T follicular helper cell (primary cell): ENCODE results near the gene FUBP3.

Experiments
- DNase-seq: peaks from one replicate; pipeline ENCODE4 v3.0.0-alpha.2; 2020; ENCODE audit warnings: low read depth

FUBP3 gene

DNA sequence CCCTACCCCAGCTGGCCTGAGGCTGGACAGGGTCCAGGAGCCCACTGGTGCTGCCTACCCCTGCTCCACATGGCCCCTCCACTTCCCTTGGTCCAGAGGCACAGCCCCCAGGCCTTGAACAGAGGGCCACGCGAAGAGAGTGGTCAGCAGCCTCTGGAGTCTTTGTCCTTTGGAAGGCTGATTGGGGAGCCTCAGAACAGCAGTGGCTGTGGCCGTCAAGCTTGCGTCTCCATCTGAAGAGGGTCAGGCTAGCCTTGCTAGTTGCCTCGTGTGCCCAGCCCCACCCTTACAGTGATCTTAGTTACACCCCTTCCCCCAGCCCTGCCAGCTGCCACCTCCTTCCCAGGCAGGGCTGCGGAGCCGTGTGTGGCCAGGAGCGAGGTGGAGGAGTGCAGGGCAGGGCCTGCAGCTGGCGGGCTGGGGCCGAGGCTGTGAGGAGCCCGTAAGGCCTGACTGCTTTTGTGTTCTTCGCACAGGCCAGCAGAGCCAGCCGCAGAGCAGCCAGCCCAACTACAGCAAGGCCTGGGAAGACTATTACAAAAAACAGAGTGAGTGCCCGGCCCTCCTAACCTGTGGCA is 54.9 kb downstream of the FUBP3 start:
- no peak for DNase-seq

DNA sequence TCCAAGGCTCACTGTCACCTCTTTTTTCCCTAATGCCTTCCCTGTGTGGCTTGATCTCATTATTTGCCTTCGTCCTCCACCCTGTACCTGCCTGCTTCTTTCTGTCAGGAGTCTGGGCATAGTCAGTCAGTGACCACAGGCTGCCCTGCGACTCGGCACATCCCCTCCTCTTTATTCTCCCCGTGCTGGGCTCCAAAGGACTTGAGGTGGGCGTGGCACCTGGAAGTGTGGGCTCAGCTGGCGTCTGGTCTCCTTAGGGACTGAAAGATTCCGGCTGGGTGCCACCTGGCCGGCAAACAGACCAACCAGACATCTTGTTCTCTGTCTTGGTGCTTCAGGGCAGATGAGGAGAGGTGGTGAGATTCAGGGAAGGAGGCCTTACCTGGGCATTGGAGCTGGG is 55.4 kb downstream of the FUBP3 start:
- no peak for DNase-seq

DNA sequence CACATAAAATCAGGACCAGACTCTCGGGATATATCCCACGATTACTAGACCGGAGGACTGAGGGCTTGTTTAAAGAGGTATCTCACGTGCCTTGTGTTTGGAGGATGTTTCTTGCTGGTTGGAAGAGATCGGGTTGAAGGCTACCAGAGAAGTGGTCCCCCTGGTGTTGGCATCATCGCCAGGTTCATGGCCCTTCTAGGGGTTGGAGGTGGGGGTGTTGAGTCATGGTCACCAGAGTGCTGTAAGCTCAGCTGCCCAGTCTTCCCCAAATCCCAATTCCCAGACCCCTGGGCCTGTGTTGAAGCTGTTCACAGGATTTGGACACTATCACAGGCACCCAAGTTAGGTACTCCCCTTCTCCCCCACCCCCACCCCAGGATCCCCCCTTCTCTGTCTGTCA is 55.9 kb downstream of the FUBP3 start:
- DNase-seq, result no peak

DNA sequence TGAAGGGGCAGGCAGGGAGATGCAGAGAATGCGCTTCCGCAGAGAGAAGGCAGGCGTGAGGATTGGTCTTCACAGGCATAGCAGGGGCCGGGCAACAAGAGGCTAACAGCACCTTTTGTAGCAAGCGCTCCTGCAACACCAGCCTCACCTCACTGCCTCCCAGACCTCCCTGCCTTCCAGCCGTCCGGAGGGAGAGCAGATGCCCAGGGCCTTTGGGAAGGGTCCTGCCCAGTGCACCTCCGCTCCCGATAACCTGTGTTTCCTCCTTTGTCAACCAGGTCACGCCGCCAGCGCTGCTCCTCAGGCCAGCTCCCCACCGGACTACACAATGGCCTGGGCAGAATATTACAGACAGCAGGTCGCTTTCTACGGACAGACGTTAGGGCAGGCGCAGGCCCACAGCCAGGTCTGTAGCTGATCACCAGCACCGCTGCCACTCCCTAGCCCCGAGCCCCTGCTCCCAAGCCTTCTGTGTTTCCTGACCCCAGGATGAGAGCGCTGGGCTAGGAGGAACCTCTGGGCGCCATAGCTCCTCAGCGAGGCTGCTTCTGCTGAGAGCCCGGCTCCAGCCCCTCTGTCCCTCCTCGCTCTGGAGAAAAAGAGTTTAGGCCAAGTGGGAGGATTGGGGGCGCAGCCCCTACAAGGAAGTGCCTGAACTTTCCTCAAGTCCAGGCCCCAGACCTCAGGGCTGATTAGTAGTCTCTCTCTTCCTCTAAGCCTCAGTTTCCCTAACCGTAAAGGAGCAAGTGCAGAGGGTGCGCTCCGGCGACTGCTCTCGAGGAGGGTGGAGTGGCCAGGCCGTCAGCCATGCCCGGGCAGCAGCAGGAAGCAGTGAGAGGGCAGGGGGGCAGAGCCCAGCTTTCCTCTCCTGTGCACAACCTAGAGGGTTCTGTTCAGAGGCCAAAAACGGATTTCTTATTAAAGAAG is 56.6 kb downstream of the FUBP3 start:
- no peak for DNase-seq

DNA sequence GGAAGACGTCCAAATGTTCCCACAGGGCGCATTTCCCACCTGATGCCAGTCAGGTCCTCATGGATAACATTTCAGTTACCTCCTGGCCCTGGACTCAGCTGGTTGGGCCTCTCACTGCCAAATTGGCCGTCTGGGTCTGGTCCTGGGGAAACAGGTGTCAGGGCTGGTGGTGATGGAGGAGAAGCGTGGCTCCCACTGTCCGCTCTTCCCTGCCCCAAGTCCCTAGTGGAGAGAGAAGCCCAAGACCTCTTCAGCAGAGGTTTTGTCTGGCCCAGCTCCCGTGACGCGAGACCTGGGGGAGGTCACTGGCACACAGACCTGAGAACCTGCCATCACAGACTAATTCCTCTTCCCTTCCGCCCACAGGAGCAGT is 57.3 kb downstream of the FUBP3 start:
- DNase-seq, result no peak

DNA sequence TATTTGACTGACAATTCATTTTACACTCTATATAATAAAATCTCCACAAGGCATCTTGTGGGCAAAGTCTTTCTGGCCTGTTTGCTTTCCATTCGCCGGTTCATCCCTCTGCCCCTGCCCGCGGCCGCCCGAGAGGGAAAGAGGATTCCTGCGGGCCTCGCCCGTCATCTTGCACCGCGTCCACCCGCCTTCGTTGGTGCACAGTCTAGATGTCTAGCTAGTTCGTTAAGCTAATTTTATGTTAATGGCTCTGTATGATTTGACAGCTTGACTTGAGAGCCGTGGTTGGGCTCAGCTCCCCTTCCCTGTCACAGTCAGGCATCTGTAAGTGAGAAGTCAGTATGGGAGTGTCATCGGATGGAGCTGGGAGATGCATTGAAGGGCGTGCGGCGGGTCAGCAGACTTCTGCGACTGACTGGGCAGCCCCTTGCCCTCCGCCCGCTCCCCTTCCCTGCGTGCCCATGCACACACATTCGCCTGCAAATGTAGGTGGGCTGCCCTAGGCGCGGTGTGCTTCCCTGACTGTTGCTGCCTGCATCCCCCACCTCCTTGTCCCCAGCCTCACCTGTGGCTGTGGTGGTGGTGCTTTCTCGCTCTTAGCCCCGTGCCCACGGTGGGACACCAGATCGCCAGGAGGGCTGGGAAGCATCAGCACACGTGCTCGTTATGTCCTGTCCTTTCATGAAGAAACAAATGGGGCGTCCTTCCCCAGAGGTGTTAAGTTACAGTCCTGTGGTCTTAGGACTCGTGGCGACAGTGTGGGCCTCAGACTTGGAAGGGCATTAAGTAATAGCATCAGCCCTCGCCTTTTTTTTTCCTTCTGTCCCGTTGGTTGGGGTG is 59.1 kb downstream of the FUBP3 start:
- DNase-seq, result no peak

DNA sequence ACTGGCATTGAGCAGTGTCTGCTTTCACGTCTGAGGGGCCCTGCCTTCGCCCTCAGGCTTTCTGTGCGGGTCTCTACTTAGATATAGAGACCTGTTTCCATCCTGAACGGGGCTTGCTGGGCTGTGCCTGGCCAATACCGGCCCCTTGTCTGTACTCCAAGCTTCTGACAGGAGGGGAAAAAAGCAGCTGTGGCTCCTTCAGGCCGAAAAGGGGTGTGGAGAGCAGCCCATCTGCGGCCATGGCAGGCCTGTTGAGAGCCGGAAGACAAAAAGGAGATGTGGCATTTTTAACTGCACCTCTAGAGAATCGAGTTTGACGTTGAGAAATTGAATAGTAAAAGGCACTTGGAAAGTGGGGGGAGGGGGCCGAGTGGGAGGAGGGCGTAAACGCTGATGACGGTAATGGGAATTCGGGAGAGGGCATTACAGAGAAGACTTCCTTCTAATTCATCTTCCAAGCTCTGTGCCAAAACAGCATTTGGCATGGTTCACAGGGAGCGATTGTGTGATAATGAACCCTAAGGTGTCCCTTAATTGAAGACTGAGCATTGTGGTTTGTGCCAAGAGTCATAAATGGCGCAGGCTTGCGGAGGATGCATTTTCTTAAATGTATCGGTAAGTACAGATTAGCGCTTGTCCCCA is 59.9 kb downstream of the FUBP3 start:
- DNase-seq, result no peak

DNA sequence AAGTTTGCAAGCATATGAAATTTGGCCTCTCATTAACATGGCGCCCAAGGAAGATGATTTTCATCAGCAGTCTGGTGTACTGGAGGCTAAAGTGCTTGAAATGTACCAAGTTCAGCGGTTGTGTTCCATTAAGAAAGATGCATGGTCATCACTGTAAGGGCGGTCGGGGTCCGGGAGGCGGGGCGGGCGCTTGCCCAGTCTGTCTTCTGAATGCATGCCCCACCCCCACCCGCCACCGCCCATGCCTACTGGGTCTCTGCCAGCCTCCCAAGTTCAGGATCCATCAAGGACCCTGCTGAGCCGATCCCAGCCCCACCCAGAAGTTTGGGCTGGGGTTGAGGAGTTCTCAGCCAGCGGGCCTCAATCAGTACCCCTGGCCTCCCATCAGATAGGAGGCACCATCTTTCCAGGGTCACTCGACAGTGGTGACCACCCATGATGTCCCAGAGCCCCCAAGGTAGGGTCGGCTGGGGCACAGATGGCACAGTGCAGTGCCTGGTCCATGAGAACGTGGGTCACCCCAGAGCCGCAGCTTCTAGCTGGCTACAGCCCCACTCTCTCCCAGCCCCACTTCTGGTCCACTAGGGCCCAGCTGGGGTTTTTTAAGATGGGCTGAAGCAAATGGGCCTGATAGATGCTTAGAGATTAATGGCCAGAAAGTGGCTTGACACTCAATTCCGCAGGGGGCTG is 60.6 kb downstream of the FUBP3 start:
- DNase-seq, result no peak

DNA sequence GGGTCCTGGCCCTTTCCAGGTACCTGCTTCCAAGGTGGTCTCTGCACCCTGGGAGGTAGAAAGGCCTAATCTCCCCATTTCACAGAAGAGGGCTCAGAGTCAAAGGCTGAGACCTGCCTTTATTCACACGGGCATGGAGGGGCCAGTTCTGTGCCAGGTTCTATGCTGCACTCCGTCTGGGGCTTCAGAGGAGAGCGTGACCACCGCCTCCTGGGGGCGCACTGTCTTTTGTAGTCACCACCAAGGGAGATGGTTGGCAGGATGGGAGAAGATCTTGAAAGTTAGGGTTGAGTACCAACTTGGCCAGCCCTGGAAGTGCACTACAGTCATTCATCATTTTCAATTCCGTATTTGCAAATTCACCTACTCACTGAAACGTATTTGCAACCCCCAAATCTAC is 61.3 kb downstream of the FUBP3 start:
- no peak for DNase-seq

DNA sequence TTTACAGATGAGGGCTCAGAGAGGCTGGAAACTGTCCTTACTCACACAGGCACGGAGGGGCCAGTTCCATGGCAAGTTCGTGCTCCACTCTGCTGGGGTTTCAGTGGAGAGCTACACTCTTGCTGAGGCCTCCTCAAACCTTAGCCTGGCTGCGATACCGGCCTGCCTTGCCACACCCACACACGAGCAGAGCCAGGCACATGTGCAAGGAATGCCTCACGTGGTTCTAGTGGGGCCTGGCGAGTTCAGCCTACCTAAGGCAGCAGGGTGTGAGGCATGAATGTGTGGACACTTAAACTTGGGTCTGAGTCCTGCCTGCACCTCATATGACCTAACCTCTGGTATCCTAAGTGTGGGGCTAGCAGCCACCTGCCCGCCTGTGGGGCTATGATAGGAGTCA is 63.5 kb downstream of the FUBP3 start:
- no peak for DNase-seq

DNA sequence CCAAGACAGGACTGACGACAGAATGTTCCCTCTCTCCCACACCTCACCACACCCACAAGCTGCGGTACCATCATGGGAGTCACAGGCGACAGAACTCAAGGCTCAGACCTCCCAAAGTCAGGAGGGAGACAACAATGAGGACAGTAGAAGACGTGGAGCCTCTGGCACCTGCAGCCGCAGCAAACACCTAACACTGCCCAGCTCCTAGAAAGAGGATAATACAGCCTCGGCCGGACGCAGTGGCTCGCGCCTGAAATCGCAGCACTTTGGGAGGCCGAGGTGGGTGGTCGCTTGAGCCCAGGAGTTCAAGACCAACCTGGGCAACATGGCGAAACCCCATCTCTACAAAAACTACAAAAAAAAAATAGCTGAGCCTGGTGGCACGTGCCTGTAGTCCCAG is 71.8 kb downstream of the FUBP3 start:
- DNase-seq, result no peak

DNA sequence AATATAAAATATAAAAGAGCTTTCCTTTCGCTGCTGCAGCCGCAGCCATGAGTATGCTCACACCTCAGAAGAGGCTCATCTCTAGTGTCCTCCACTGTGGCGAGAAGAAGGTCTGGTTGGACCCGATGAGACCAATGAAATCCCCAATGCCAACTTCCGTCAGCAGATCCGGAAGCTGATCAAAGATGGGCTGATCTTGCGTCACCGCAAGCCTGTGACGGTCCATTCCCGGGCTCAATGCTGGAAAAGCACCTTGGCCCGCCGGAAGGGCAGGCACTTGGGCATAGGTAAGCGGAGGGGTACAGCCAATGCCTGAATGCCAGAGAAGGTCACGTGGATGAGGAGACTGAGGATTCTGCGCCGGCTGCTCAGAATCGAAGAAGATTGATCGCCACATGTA is 72.4 kb downstream of the FUBP3 start:
- DNase-seq, result no peak

DNA sequence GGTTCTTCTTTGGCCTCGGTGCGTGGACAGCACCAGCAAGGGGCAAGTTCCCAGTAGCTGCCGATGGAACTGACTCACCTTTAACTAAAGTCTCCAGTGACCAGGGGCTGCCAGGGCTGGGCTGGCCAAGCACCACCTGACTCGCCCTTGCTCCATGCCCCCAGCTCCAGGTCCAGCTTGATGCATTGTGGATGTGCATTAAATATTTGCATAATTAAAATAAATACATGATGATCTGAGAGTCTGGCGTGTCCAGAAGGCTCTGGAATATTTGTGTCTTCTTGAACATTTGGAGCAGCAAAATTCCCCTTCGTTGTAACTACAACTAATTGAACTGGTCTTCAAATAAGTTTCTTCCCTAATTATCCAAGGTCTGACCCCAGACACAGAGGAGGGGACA is 75.5 kb downstream of the FUBP3 start:
- no peak for DNase-seq

DNA sequence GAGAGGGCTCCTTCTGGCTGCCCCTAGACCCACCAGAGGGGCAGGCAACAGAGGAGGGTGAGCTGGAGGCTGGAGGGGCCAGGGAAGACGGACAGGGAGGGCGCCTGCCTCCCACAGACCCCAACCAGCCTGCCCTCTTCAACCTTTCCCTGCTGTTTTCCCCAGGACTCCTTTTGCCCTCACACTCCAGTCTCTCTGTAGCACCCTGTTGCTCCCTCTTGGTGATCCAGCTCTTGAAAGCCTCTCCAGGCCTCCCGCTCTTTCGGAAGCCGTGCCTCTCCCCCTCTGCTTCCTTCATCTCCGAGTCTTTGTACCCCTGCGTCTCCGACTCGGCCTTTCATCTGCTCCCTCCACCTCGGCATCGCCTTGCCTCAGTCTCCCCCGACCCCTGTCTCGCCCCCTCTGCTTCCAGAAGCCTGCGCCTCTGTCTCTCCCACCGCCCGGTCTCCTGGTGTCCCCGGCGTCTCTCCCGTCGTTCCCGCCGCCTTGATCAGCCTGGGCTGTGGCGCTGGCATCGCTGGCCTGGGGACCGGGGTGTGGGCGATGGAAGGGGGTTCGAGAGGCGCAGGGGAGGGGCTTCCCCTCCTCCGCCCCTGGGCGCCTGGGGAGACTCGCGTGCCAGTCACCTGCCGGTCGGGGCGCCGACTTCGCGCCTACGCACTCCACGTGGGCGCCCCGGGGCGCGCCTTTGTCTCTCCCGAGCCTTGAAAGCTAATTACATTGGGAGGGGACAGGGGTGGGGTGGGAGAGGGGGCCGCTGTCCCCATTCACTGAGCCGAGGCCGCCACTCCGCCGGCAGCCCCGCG is 79.7 kb downstream of the FUBP3 start:
- no peak for DNase-seq

DNA sequence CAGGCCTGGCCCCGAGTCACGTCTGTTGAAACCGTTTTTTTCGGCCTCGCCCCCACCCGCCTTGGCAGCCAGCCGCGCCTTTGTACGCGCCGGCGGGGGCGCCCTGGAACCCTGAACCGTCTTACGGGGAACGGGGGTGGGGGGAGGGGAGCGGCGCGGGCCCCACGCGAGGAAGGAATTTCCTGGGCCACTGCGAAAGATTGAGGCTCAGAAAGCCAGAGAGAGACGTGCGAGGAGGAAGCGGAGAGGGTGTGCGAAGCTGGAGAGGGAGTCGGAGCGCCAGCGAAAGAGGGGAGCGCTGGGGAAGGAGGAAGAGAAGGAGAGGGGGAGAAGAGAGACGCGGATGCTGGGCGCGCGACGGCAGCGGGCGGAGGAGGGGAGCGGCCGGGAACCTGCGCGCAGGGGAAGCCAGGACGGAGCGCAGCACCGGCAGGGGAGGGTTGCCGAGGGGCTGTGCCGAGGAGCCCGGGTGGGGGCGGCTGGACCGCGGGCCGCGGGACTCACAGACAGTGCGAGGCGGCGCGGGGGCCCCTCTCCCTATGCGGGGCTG is 80.4 kb downstream of the FUBP3 start:
- DNase-seq, result no peak

DNA sequence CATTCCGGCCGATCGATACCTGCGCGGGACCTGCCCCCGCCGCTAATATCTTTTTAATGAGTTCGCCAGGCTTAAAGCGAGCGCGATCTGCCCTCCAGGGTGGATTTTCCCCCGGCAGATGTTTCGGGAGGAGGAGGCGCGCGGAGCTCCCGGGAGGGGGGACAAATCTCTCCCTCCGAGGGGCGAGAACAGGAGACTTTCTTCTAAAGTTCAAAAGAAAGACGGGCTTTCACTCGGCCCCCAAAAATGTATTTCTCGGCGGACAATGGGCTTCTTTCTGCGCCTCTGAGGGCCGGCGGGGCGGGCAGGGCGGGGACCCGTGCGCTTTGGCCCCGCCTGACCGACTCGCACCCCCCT is 80.9 kb downstream of the FUBP3 start:
- no peak for DNase-seq

DNA sequence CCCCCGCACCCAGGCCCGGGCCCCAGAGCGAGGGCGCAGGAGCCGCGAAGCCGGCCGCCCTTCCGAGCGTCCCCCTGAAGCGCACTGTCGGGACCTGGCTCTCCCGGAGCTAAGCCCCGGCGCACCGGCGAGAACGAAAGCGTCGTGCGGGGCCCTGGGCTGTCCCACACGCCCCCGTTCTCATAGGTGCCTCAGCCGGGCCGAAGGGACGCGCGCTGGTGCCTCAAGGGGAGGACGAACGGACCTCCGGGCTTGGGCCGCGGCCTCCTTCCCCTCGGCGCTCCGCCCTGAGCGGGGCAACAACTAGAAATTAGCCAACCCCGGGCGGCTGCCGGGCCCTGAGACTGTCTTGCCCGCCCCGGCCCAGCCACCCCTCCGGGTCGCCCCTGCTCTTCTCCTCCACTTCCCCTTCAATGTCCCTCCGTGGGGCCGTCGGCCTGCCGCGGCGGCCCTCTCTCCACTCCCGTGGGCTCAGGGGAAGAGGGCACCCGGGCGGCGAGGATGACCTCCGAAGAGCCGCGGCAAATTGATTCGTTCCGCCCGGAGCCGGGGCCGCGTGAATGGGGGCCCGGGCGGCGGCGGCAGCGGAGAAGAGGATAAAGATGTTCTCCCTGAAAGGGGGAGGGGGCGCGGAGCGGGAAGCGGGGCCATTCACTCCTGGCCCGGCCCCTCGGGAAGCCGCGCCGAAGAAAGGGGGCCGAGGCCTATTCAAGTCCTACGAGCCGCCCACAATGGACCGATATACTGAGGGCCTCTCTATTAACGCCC is 81.5 kb downstream of the FUBP3 start:
- no peak for DNase-seq

DNA sequence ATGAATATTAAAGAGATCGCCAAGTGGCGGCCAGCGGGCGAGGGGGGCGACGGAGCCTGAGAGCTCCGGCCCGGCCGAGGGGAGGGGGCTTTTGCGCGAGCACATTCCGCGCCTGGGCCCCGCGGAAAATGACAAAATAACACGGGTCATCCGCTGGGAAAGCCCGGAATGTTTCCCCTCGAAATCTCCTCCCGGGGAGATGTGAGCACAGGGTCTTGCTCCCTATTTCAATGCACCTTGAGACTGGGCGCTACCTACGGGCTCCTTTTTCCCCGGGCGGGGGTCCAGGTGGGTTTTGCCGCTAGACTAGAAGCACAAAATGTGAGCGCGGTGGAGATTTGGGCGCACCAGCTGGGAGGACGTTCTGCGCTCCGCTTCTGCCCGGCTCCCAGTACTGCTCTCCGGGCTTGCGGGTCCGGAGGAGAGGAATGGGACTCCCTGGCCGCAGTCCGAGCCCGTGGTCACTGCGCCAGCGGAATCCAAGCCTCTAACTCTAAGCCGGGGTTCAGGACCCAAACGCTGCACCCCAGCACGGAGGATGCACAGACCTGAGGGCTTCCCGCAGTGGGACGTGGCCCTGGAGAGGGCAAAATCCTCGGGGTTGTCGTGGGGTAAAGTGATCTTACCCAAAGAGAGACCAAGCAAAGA is 82.2 kb downstream of the FUBP3 start:
- no peak for DNase-seq
